ENCODE data around the gene BCHE.

The BCHE gene

GRCh38 chr3:165816209-165816608 lies 21.0 kb downstream of the BCHE start:
- no peak for TF ChIP-seq EP300 (IDR thresholded peaks at IDR 0.05; ENCODE audit: borderline replicate concordance)

- TF ChIP-seq USF1 (IDR thresholded peaks at IDR 0.05), result no peak
- TF ChIP-seq NFIC (IDR thresholded peaks at IDR 0.05), result no peak
- TF ChIP-seq CREB1 (IDR thresholded peaks at IDR 0.05; ENCODE audit: low read depth), result no peak
- TF ChIP-seq MAX (IDR thresholded peaks at IDR 0.05), result no peak
- TF ChIP-seq REST (IDR thresholded peaks at IDR 0.05; ENCODE audit: low read depth), result no peak
- TF ChIP-seq YY1 (IDR thresholded peaks at IDR 0.05; ENCODE audit: low read depth), result no peak
- TF ChIP-seq TEAD4 (IDR thresholded peaks at IDR 0.05), result no peak
- no peak for TF ChIP-seq EP300 (IDR thresholded peaks at IDR 0.05; ENCODE audit: borderline replicate concordance)
- TF ChIP-seq TCF12 (IDR thresholded peaks at IDR 0.05; ENCODE audit: low read depth), result no peak
- TF ChIP-seq EGR1 (IDR thresholded peaks at IDR 0.05), result no peak
- no peak for TF ChIP-seq CEBPB (IDR thresholded peaks at IDR 0.05)
- TF ChIP-seq FOXM1 (IDR thresholded peaks at IDR 0.05; ENCODE audit: borderline replicate concordance, low read depth), result no peak
- TF ChIP-seq ZBTB7A (IDR thresholded peaks at IDR 0.05; ENCODE audit: low read depth), result no peak
- no peak for TF ChIP-seq TAF1 (IDR thresholded peaks at IDR 0.05; ENCODE audit: low read depth)
- TF ChIP-seq RAD21 (IDR thresholded peaks at IDR 0.05; ENCODE audit: low read depth), result no peak
Observed at GRCh38 chr3:165815682-165816081, 21.5 kb downstream of the BCHE start.

GRCh38 chr3:165814380-165814779 lies 22.8 kb downstream of the BCHE start:
- TF ChIP-seq CREB1 (IDR thresholded peaks at IDR 0.05; ENCODE audit: low read depth), result no peak
- no peak for TF ChIP-seq TAF1 (IDR thresholded peaks at IDR 0.05; ENCODE audit: low read depth)
- no peak for TF ChIP-seq TEAD4 (IDR thresholded peaks at IDR 0.05)
- TF ChIP-seq EGR1 (IDR thresholded peaks at IDR 0.05), result no peak
- TF ChIP-seq TCF12 (IDR thresholded peaks at IDR 0.05; ENCODE audit: low read depth), result no peak
- TF ChIP-seq REST (IDR thresholded peaks at IDR 0.05; ENCODE audit: low read depth), result no peak
- no peak for TF ChIP-seq RAD21 (IDR thresholded peaks at IDR 0.05; ENCODE audit: low read depth)
- TF ChIP-seq FOXM1 (IDR thresholded peaks at IDR 0.05; ENCODE audit: borderline replicate concordance, low read depth), result no peak

GRCh38 chr3:165805946-165806561 lies 31.2 kb downstream of the BCHE start:
- TF ChIP-seq MAX (IDR thresholded peaks at IDR 0.05) (no peak), TCF12 (IDR thresholded peaks at IDR 0.05; ENCODE audit: low read depth) (no peak), NFIC (IDR thresholded peaks at IDR 0.05) (no peak), REST (IDR thresholded peaks at IDR 0.05; ENCODE audit: low read depth) (no peak), YY1 (IDR thresholded peaks at IDR 0.05; ENCODE audit: low read depth) (no peak), ZBTB7A (IDR thresholded peaks at IDR 0.05; ENCODE audit: low read depth) (no peak), TEAD4 (IDR thresholded peaks at IDR 0.05) (no peak), CEBPB (IDR thresholded peaks at IDR 0.05) (no peak), FOXM1 (IDR thresholded peaks at IDR 0.05; ENCODE audit: borderline replicate concordance, low read depth) (no peak), CREB1 (IDR thresholded peaks at IDR 0.05; ENCODE audit: low read depth) (no peak), EP300 (IDR thresholded peaks at IDR 0.05; ENCODE audit: borderline replicate concordance) (no peak), USF1 (IDR thresholded peaks at IDR 0.05) (no peak), EGR1 (IDR thresholded peaks at IDR 0.05) (no peak), RAD21 (IDR thresholded peaks at IDR 0.05; ENCODE audit: low read depth) (no peak), TAF1 (IDR thresholded peaks at IDR 0.05; ENCODE audit: low read depth) (no peak)

Measured in Ishikawa (cell line).